Measurements from ENCODE around the gene C16orf54.

- TF ChIP-seq CTCF (IDR thresholded peaks at IDR 0.05) (no peak), POLR2A (IDR thresholded peaks at IDR 0.05) (no peak)
Observed at GRCh38 chr16:29719063-29719462, 26.7 kb downstream of the C16orf54 start.
